ENCODE data around the gene TNFRSF4.

DNA sequence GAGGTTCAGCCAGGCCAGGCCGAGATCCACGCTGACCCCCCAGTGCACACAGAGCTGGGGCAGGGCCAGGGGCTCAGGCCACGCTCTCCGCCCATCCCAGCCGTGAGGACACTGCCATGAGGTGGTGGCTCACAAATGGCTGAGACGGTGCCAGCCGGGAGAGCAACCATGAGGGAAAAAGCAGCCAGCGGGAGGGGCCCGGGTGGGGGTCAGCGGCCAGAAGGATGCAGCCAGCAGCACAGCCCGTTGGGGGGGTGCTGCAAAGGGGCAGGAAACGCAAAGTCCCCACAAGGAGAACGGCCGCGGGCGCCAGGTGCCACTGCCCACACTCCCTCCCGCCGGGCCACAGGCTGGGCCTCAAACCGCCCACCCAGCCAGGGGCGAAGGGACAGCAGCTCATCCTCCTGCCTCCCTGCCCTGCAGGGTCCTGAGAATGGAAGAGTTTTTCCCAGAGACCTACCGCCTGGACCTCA is 32.0 kb downstream of the TNFRSF4 start:
- TF ChIP-seq LEF1 (IDR thresholded peaks at IDR 0.05; ENCODE audit: borderline replicate concordance): no peak
- TF ChIP-seq NFRKB (IDR thresholded peaks at IDR 0.05): no peak
- TF ChIP-seq TARDBP (IDR thresholded peaks at IDR 0.05): no peak
- no peak for TF ChIP-seq BHLHE40 (IDR thresholded peaks at IDR 0.05; ENCODE audit: borderline replicate concordance)
- no peak for TF ChIP-seq SP1 (IDR thresholded peaks at IDR 0.05)
- no peak for TF ChIP-seq ZNF384 (IDR thresholded peaks at IDR 0.05)
